GM12891 (cell line): Measurements from ENCODE around the gene MYH3.

Experiments used
- PAX5 ChIP-seq: IDR thresholded peaks from 2 replicates; pipeline ENCODE4 v1.6.1; 2011; ENCODE audit warnings: low read length, moderate library complexity, mild to moderate bottlenecking; ENCODE audit not compliant: insufficient read depth, severe bottlenecking
- POLR2A ChIP-seq: IDR thresholded peaks from 2 replicates; pipeline ENCODE4 v1.6.1; 2011; ENCODE audit warnings: low read depth, low read length, control low read depth
- POLR2AphosphoS5 ChIP-seq: IDR thresholded peaks from 2 replicates; pipeline ENCODE4 v1.6.1; 2011; ENCODE audit warnings: low read depth, low read length, control low read depth
- SPI1 ChIP-seq: IDR thresholded peaks from 2 replicates; pipeline ENCODE4 v1.6.1; 2011; ENCODE audit warnings: low read depth, low read length, control low read depth
- TAF1 ChIP-seq: IDR thresholded peaks from 2 replicates; pipeline ENCODE4 v1.6.1; 2011; ENCODE audit warnings: low read depth, low read length, control low read depth

- TF ChIP-seq POLR2A (no peak), POLR2AphosphoS5 (no peak), PAX5 (no peak), TAF1 (no peak), SPI1 (no peak)
Measured at GRCh38 chr17:10646392-10646990, 10.6 kb downstream of the MYH3 start.
